ENCODE results near the gene CNPY4.

The CNPY4 gene

DNA sequence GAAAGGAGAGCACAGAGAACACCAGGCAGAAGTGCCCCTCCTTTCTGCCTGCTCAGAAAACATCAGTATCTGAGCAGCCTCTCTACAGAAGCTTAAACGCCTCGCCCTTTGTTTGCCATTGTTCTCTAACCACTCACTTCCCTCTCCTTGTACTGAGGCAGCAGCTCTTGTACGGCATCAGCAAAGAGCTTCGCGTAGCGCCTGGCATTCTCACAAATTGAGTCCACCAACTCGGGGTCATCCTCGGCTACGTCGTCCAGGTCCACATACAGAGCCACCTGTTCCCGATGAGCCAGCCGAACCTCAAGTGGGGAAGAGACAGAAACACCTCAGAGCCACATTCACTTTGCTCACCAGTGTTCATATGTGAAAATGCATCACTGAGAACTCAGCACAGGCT lies 20.0 kb upstream of the CNPY4 start:
- TF ChIP-seq, protein P1, sequence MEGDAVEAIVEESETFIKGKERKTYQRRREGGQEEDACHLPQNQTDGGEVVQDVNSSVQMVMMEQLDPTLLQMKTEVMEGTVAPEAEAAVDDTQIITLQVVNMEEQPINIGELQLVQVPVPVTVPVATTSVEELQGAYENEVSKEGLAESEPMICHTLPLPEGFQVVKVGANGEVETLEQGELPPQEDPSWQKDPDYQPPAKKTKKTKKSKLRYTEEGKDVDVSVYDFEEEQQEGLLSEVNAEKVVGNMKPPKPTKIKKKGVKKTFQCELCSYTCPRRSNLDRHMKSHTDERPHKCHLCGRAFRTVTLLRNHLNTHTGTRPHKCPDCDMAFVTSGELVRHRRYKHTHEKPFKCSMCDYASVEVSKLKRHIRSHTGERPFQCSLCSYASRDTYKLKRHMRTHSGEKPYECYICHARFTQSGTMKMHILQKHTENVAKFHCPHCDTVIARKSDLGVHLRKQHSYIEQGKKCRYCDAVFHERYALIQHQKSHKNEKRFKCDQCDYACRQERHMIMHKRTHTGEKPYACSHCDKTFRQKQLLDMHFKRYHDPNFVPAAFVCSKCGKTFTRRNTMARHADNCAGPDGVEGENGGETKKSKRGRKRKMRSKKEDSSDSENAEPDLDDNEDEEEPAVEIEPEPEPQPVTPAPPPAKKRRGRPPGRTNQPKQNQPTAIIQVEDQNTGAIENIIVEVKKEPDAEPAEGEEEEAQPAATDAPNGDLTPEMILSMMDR (conservative IDR thresholded peaks at IDR 0.05; ENCODE audit: low read depth, low read length) = no peak
- no peak for DNase-seq (ENCODE audit: low read depth)
- peak overlapping the region; percentile 79 for H3K4me3 ChIP-seq (ENCODE audit: low read depth, low read length)

DNA sequence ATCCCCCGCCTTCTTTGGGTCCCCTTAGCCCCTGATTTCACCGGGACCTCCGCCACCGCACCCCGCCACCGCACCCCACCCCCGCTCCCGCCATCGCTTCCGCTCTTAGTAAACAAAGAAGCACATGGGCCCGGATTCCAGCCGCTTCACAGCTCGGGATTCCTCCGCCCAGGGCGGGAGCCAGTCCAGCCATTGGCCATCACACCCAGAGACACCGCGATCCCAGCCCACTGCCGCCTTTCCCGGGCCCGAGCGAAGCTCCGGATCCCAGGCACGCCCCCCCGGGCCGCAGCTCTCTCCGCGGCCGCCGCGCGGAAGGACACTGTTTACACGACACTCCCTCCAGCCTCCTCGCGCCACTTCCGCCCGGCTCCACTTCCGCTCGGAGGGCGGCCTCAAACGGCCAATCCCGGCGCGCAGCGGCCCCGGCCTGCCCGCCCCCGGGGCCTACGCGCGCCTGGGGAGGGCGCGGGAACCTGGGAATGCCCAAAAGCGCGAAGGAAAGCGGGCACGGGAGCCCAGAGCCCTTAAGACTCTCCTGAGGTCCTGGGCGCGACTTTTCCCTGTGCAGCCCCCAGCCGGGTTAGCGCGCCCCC lies 18.9 kb upstream of the CNPY4 start:
- peak; percentile 99 for DNase-seq (ENCODE audit: low read depth)
- TF ChIP-seq, protein P1 (conservative IDR thresholded peaks at IDR 0.05; ENCODE audit: low read depth, low read length) = no peak

DNA sequence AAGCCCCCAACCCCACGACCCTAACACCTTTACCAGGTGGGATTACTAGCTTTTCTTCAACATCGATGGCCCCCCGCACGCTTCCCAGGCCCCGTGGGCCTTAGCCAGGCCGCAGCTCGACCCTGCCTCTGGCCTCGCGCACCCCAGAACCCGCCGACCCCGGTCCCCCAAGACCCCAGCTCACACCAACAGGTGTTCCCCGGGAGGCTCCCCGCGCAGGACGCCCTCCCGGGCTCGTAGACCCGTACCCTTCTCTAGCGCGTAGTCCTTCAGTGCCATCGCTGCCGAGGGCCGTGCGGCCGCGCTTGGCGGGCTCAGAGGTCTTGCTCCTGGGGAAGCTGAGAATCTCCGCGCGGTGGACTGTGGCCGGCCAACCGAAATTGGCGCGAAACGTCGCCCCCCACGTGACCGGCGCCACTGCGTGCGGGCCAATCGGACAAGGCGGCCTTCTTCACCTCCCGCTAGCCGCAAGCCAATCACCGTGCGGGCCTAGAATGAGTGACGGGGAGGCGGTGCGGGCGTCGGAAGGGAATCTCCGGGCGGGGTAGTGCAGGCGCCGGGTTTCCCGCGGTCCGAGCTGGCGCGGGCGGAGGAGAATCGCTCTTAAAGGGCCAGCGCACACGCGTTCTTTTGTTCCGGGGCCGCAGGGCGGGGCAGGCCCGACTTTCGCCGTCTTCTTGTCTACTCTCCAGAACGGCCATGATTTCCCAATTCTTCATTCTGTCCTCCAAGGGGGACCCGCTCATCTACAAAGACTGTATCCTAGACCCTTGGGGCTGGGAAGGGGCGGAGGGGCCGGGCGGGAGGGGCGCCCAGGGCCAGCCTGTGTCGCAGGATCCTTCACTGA lies 18.2 kb upstream of the CNPY4 start, which contains the start of the genes AP4M1 and MCM7:
Gene AP4M1, plus strand, starts transcription at position 628 of the 847 bp plus-strand sequence. Its CDS starts 72 bp downstream, at position 700.
Gene MCM7, minus strand, starts transcription at position 382 of the 847 bp plus-strand sequence. Its CDS starts 103 bp downstream, at position 279.
- TF ChIP-seq, protein P1 (conservative IDR thresholded peaks at IDR 0.05; ENCODE audit: low read depth, low read length) = no peak
- peak within 1 kb of the TSS; percentile 79 for H3K4me3 ChIP-seq (ENCODE audit: low read depth, low read length)
- DNase-seq (ENCODE audit: low read depth) = peak; percentile 99

More for the DNA sequence above, 18.9 kb upstream of the CNPY4 start:
- H3K4me3 ChIP-seq (ENCODE audit: low read depth, low read length) = peak overlapping the region; percentile 79

DNA sequence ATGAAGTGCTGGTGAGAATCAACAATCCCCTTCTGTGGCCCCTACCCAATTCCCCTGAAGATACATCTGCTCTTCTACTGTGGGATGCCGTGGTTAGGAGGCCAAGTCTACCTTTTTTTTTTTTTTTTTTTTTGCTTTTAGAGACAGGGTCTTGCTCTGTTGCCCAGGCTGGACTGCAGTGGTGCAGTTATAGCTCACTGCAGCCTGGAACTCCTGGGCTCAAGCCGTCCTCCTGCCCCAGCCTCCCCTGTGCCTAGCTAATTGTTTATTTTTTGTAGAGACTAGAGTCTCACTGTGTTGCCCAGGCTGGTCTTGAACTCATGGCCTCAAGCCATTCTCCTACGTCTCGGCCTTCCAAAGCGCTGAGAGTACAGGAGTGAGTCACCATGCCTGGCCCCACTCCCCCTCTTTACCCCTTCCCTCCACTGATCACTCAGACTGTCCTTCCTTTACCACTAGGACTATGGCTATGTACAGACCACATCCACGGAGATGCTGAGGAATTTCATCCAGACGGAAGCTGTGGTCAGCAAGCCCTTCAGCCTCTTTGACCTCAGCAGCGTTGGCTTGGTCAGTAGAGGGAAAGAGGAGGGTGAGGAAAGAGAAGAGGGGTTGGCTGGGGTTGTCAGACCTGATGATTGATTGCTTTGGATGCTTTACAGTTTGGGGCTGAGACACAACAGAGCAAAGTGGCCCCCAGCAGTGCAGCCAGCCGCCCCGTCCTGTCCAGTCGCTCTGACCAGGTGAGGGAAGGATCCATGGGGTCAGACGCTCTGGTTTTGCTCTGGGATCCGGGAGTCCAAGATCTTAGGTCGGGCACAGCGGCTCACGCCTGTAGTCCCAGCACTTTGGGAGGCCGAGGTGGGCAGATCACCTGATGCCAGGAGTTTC lies 16.2 kb upstream of the CNPY4 start:
- TF ChIP-seq, protein P1 (conservative IDR thresholded peaks at IDR 0.05; ENCODE audit: low read depth, low read length) = no peak
- no peak overlapping the region for H3K4me3 ChIP-seq (ENCODE audit: low read depth, low read length)
- peak; percentile 95 for DNase-seq (ENCODE audit: low read depth)

DNA sequence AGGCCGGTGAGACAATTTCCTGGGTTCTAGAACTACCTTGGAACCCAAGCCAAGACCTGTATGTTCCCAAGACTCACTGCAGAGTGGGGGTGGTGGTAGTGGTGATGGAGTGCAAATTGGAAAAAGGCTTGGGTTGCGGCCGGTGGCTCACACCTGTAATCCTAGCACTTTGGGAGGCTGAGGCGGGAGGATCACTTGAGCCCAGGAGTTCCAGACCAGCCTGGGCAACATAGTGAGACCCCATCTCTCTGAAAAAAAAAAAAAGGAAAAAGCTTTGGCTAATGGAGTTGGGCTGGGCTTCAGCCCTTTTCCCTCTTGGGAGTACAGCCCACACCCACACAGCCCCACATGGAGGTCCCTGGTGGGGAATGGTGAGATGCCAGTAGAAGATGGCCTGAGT lies 13.9 kb upstream of the CNPY4 start:
- no peak overlapping the region for H3K4me3 ChIP-seq (ENCODE audit: low read depth, low read length)
- no peak for DNase-seq (ENCODE audit: low read depth)
- TF ChIP-seq, protein P1 (conservative IDR thresholded peaks at IDR 0.05; ENCODE audit: low read depth, low read length) = no peak

DNA sequence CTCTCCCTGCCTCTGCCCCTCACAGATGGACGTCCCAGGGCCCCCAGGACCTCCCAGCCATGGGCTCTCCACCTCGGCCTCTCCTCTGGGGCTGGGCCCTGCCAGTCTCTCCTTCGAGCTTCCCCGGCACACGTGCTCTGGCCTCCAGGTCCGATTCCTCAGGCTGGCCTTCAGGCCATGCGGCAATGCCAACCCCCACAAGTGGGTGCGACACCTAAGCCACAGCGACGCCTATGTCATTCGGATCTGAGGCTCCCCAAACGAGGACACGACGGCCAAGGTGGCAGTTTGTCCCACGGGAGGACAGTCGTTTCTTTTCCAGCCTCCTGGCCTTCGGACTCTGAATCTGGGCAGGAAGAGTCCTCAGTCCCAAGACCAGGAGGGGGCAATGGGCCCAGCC lies 12.8 kb upstream of the CNPY4 start:
- no peak for DNase-seq (ENCODE audit: low read depth)
- TF ChIP-seq, protein P1 (conservative IDR thresholded peaks at IDR 0.05; ENCODE audit: low read depth, low read length) = no peak
- no peak overlapping the region for H3K4me3 ChIP-seq (ENCODE audit: low read depth, low read length)

Data from choroid plexus epithelial cell (primary cell).